Cerebellar nuclear complex (tissue), 1 donor: ENCODE measurements around the gene GMDS.

Experiments
- DNase-seq, 2 experiments: peaks; one replicate each; lab custom pipeline; 2025; lab: John Stamatoyannopoulos, UW

The GMDS gene

GRCh38 chr6:2133716-2134310 is 111.6 kb downstream of the GMDS start:
- no peak for DNase-seq

- no peak for DNase-seq
These were observed 112.5 kb downstream of the GMDS start for GRCh38 chr6:2132916-2133315.

GRCh38 chr6:2132416-2132815 is 113.0 kb downstream of the GMDS start:
- DNase-seq, result no peak

GRCh38 chr6:2129182-2129621 is 116.2 kb downstream of the GMDS start:
- DNase-seq, result no peak

- no peak for DNase-seq
These were observed 117.9 kb downstream of the GMDS start for GRCh38 chr6:2127484-2127911.

- DNase-seq, result no peak
These were observed 119.1 kb downstream of the GMDS start for GRCh38 chr6:2126351-2126750.

- DNase-seq, result no peak
These were observed 120.2 kb downstream of the GMDS start for GRCh38 chr6:2125158-2125557.

- DNase-seq, result no peak
These were observed 121.1 kb downstream of the GMDS start for GRCh38 chr6:2124260-2124709.

- no peak for DNase-seq
These were observed 124.5 kb downstream of the GMDS start for GRCh38 chr6:2120912-2121311.

GRCh38 chr6:2119275-2119674 is 126.1 kb downstream of the GMDS start:
- no peak for DNase-seq

GRCh38 chr6:2118136-2118535 is 127.3 kb downstream of the GMDS start:
- no peak for DNase-seq

- no peak for DNase-seq
These were observed 128.0 kb downstream of the GMDS start for GRCh38 chr6:2117447-2117846.

- DNase-seq, result no peak
These were observed 128.9 kb downstream of the GMDS start for GRCh38 chr6:2116496-2116895.

GRCh38 chr6:2114100-2114499 is 131.3 kb downstream of the GMDS start:
- DNase-seq, result no peak

GRCh38 chr6:2111162-2111677 is 134.2 kb downstream of the GMDS start:
- no peak for DNase-seq

- no peak for DNase-seq
These were observed 134.9 kb downstream of the GMDS start for GRCh38 chr6:2110504-2110903.

GRCh38 chr6:2109796-2110195 is 135.6 kb downstream of the GMDS start:
- DNase-seq, result no peak

GRCh38 chr6:2108700-2109306 is 136.6 kb downstream of the GMDS start:
- DNase-seq, result no peak

GRCh38 chr6:2104524-2104880 is 140.9 kb downstream of the GMDS start:
- DNase-seq, result no peak

GRCh38 chr6:2103765-2104523 is 141.5 kb downstream of the GMDS start:
- no peak for DNase-seq

GRCh38 chr6:2102966-2103365 is 142.4 kb downstream of the GMDS start:
- DNase-seq, result no peak

- DNase-seq, result no peak
These were observed 143.0 kb downstream of the GMDS start for GRCh38 chr6:2102316-2102883.

- no peak for DNase-seq
These were observed 144.2 kb downstream of the GMDS start for GRCh38 chr6:2101213-2101612.
